ENCODE measurements around the gene MT1HL1. TPM values are rescaled to one million over a fixed set of nuclear protein-coding genes. Genes with fewer than 3 reads are reported as not detected.

The MT1HL1 gene
- total RNA-seq, 3 donors from 2014 or later (not counting 1 experiment from before 2014, with no cell fraction given): not detected

DNA sequence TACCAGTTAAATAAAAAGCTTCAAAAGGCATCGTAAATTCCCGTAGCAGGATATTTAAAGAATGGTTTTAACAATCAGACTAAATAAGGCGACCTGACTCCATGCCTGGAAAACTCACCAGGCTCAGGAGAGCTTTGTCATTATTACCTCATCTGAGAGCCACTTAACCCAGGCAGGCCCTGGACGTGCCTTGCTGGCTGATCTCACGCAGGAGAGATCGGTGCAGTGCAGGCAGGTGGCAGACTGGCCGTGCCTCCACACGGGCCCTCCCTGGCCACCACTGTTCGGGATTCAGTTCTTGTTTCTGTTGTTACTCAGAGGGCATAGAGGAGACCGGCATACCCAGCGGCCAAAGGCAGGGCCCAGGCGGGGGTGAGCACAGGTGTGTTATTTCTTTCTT, 6.4 kb downstream of the MT1HL1 start:
- H3K36me3 Mint-ChIP-seq: no peaks in the 10 kb centered on the region
- H3K27ac Mint-ChIP-seq: no peak overlapping the region
- H3K4me3 ChIP-seq (ENCODE audit: low read length): no peak overlapping the region
- no peaks in the 10 kb centered on the region for H3K9me3 ChIP-seq (ENCODE audit: control insufficient read depth, insufficient read depth, low read length)
- DNase-seq (no peak), ATAC-seq (no peak)
- WGBS (ENCODE audit: insufficient coverage): 54% methylated on average over 11 of the region's 12 CpGs
- TF ChIP-seq, protein P1, sequence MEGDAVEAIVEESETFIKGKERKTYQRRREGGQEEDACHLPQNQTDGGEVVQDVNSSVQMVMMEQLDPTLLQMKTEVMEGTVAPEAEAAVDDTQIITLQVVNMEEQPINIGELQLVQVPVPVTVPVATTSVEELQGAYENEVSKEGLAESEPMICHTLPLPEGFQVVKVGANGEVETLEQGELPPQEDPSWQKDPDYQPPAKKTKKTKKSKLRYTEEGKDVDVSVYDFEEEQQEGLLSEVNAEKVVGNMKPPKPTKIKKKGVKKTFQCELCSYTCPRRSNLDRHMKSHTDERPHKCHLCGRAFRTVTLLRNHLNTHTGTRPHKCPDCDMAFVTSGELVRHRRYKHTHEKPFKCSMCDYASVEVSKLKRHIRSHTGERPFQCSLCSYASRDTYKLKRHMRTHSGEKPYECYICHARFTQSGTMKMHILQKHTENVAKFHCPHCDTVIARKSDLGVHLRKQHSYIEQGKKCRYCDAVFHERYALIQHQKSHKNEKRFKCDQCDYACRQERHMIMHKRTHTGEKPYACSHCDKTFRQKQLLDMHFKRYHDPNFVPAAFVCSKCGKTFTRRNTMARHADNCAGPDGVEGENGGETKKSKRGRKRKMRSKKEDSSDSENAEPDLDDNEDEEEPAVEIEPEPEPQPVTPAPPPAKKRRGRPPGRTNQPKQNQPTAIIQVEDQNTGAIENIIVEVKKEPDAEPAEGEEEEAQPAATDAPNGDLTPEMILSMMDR (IDR thresholded peaks at IDR 0.05): no peak
- H3K4me1 ChIP-seq (ENCODE audit: control insufficient read depth, insufficient read depth, low read length): no peaks in the 10 kb centered on the region
- H3K27me3 ChIP-seq (ENCODE audit: control insufficient read depth, insufficient read depth, low read length): no peaks in the 10 kb centered on the region
- H3K4me1 Mint-ChIP-seq: no peaks in the 10 kb centered on the region
- no peak overlapping the region for H3K27ac ChIP-seq (ENCODE audit: low read length)
- H3K27me3 Mint-ChIP-seq (ENCODE audit: low read depth in 2 of 2): peaks cover 0 to 2% of the 10 kb centered on the region in 2 donors
- intact Hi-C loops (cut with micrococcal nuclease): no loop called here
- no peaks in the 10 kb centered on the region for H3K36me3 ChIP-seq (ENCODE audit: control insufficient read depth, insufficient read depth, low read length)
- no peak overlapping the region for H3K4me3 Mint-ChIP-seq
- no peaks in the 10 kb centered on the region for H3K9me3 Mint-ChIP-seq

DNA sequence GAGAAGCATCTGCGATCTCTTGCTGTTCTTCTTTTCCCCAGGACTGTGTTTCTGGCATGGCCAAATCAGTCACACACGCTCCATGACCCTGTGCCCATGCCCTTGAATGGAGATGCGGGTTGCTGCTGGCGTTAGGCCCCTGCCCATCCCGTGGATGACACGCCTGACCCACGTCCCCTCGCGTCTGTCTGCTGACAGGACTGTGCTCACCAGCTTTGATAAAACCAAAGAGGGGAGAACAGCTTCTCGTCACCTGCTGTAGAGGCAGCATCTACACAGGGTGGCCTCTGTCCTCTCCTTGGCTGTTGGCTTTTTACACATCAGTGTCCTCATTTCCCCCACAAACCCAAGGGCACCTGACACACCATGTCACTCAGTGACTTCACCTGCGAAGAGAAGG, 6.9 kb downstream of the MT1HL1 start:
- no peaks in the 10 kb centered on the region for H3K36me3 Mint-ChIP-seq
- intact Hi-C loops (cut with micrococcal nuclease): no loop called here
- H3K4me3 Mint-ChIP-seq: no peak overlapping the region
- H3K4me3 ChIP-seq (ENCODE audit: low read length): no peak overlapping the region
- no peaks in the 10 kb centered on the region for H3K9me3 Mint-ChIP-seq
- no peaks in the 10 kb centered on the region for H3K36me3 ChIP-seq (ENCODE audit: control insufficient read depth, insufficient read depth, low read length)
- no peak overlapping the region for H3K27ac Mint-ChIP-seq
- H3K9me3 ChIP-seq (ENCODE audit: control insufficient read depth, insufficient read depth, low read length): no peaks in the 10 kb centered on the region
- TF ChIP-seq, protein P1 (IDR thresholded peaks at IDR 0.05): no peak
- no peaks in the 10 kb centered on the region for H3K4me1 ChIP-seq (ENCODE audit: control insufficient read depth, insufficient read depth, low read length)
- no peak overlapping the region for H3K27ac ChIP-seq (ENCODE audit: low read length)
- H3K27me3 Mint-ChIP-seq (ENCODE audit: low read depth in 2 of 2): peaks cover 0 to 2% of the 10 kb centered on the region in 2 donors
- DNase-seq (no peak), ATAC-seq (no peak)
- WGBS (ENCODE audit: insufficient coverage): 85% methylated on average over 11 of the region's 11 CpGs
- H3K4me1 Mint-ChIP-seq: no peaks in the 10 kb centered on the region
- H3K27me3 ChIP-seq (ENCODE audit: control insufficient read depth, insufficient read depth, low read length): no peaks in the 10 kb centered on the region

DNA sequence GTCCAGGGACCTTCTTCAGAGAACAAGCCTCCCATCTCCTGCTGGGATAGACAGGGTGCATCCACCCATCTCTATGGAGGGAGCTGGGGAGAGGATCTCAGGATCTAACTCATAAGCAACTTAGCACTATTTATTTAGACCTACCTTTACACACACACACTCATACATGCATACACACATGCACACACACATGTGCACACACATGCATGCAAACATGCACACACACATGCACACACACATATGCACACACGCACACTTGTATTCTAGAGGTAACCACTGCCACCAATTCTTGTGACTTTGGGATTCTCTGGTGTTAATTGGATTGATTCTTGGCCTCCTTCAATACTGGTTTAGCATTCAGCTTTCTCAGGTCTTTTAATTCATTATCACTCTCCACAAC, 9.8 kb downstream of the MT1HL1 start:
- no peak for DNase-seq
- no peak overlapping the region for H3K4me3 ChIP-seq (ENCODE audit: low read length)
- H3K27me3 ChIP-seq (ENCODE audit: control insufficient read depth, insufficient read depth, low read length): no peaks in the 10 kb centered on the region
- WGBS (ENCODE audit: insufficient coverage): 100% methylated on average over 1 of the region's 1 CpG
- no peaks in the 10 kb centered on the region for H3K36me3 ChIP-seq (ENCODE audit: control insufficient read depth, insufficient read depth, low read length)
- Mint-ChIP-seq H3K9me3 (no peaks in the 10 kb centered on the region), H3K27me3 (ENCODE audit: low read depth in 2 of 2) (no peaks in the 10 kb centered on the region), H3K27ac (no peak overlapping the region), H3K4me1 (no peaks in the 10 kb centered on the region), H3K4me3 (no peak overlapping the region), H3K36me3 (no peaks in the 10 kb centered on the region)
- intact Hi-C loops (cut with micrococcal nuclease): no loop called here
- no peaks in the 10 kb centered on the region for H3K9me3 ChIP-seq (ENCODE audit: control insufficient read depth, insufficient read depth, low read length)
- no peak overlapping the region for H3K27ac ChIP-seq (ENCODE audit: low read length)
- H3K4me1 ChIP-seq (ENCODE audit: control insufficient read depth, insufficient read depth, low read length): no peaks in the 10 kb centered on the region
- no peak for ATAC-seq
- TF ChIP-seq, protein P1 (IDR thresholded peaks at IDR 0.05): no peak

DNA sequence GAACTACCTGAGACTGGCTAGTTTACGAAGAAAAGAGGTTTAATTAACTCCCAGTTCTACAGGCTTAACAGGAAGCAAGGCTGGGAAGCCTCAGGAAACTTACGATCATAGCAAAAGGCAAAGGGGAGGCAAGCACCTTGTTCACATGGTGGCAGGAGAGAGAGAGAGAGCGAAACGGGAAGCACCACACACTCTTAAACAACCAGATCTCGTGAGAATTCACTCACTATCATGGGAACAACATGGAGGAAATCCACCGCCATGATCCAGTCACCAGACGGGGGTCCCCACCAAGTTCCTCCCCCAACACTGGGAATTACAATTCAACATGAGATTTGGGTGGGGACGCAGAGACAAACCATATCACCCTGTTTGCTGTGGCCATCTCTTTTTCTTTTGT, 11.8 kb downstream of the MT1HL1 start:
- Mint-ChIP-seq H3K9me3 (peaks cover 0 to 4% of the 10 kb centered on the region in 2 donors), H3K36me3 (no peaks in the 10 kb centered on the region), H3K27me3 (ENCODE audit: low read depth in 2 of 2) (no peaks in the 10 kb centered on the region), H3K4me3 (no peak overlapping the region), H3K27ac (no peak overlapping the region), H3K4me1 (no peaks in the 10 kb centered on the region)
- Histone ChIP-seq H3K27me3 (ENCODE audit: control insufficient read depth, insufficient read depth, low read length) (no peaks in the 10 kb centered on the region), H3K27ac (ENCODE audit: low read length) (no peak overlapping the region), H3K4me1 (ENCODE audit: control insufficient read depth, insufficient read depth, low read length) (no peaks in the 10 kb centered on the region), H3K4me3 (ENCODE audit: low read length) (no peak overlapping the region), H3K36me3 (ENCODE audit: control insufficient read depth, insufficient read depth, low read length) (no peaks in the 10 kb centered on the region), H3K9me3 (ENCODE audit: control insufficient read depth, insufficient read depth, low read length) (peaks cover 3% of the 10 kb centered on the region)
- DNase-seq: no peak
- intact Hi-C loops (cut with micrococcal nuclease): no loop called here
- no peak for ATAC-seq
- TF ChIP-seq, protein P1 (IDR thresholded peaks at IDR 0.05): no peak
- WGBS (ENCODE audit: insufficient coverage): 79% methylated on average over 6 of the region's 8 CpGs
